Measurements from ENCODE around the gene TANC2. TPM values are rescaled to one million over a fixed set of nuclear protein-coding genes. Genes with fewer than 3 reads are reported as not detected.

The TANC2 gene
- total and polyA plus RNA-seq, 2 donors (not counting 1 experiment from before 2014, with no cell fraction given) = 7.2 to 41.9 TPM

DNA sequence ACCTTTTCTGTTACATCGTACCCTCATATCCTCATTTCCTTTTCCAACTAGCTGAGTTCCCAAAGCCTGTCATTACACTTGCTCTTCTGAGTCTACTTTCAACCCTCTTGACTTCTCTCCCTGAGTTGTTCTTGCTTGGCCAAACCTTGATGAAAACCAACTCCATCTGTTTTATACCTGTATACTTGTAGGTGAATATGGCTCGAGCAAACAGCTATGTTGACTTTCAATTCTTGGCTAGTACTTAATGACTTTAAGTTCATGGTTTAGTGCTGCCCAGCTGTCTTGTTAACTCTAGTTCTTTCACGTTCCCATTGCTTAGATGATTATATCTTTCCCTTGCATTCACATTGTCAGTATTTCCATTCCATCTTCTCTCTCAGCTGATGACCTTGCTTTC lies 14.8 kb downstream of the TANC2 start:
- H3K4me1 ChIP-seq (ENCODE audit: control insufficient read depth, extremely low read depth, insufficient read depth, low read length) = no peaks in the 10 kb centered on the region
- no peak overlapping the region for H3K4me2 ChIP-seq (ENCODE audit: extremely low read depth, insufficient read depth, low read length)
- no peak overlapping the region for H2AFZ ChIP-seq (ENCODE audit: low read length)
- H3K4me3 ChIP-seq (replicated peaks in 1 of 4; ENCODE audit: control extremely low read depth in 1 of 4, insufficient read depth in 1 of 4, low read depth in 3 of 4, low read length in 4 of 4) = no peak overlapping the region
- H3K27me3 ChIP-seq (ENCODE audit: control insufficient read depth, insufficient read depth, low read length) = no peaks in the 10 kb centered on the region
- no peak overlapping the region for H3K27ac ChIP-seq (ENCODE audit: insufficient read depth, low read length)
- TF ChIP-seq, protein P1, sequence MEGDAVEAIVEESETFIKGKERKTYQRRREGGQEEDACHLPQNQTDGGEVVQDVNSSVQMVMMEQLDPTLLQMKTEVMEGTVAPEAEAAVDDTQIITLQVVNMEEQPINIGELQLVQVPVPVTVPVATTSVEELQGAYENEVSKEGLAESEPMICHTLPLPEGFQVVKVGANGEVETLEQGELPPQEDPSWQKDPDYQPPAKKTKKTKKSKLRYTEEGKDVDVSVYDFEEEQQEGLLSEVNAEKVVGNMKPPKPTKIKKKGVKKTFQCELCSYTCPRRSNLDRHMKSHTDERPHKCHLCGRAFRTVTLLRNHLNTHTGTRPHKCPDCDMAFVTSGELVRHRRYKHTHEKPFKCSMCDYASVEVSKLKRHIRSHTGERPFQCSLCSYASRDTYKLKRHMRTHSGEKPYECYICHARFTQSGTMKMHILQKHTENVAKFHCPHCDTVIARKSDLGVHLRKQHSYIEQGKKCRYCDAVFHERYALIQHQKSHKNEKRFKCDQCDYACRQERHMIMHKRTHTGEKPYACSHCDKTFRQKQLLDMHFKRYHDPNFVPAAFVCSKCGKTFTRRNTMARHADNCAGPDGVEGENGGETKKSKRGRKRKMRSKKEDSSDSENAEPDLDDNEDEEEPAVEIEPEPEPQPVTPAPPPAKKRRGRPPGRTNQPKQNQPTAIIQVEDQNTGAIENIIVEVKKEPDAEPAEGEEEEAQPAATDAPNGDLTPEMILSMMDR (conservative IDR thresholded peaks at IDR 0.05 in 1 of 2, IDR thresholded peaks at IDR 0.05 in 1 of 2; ENCODE audit: low read depth in 1 of 2, low read length in 2 of 2) = no peak
- no peak for TF ChIP-seq EZH2 (IDR thresholded peaks at IDR 0.05; ENCODE audit: low read length, missing control alignments)
- peaks cover 32% of the 10 kb centered on the region for H3K79me2 ChIP-seq (ENCODE audit: control insufficient read depth, insufficient read depth, low read length)
- H3K36me3 ChIP-seq (ENCODE audit: control insufficient read depth, insufficient read depth, low read length) = no peaks in the 10 kb centered on the region
- DNase-seq (ENCODE audit: low read depth in 2 of 2) = no peak
- no peak overlapping the region for H3K9ac ChIP-seq (ENCODE audit: insufficient read depth, low read length)
- no peaks in the 10 kb centered on the region for H4K20me1 ChIP-seq (ENCODE audit: control insufficient read depth, extremely low read depth, insufficient read depth, low read length)
- no peaks in the 10 kb centered on the region for H3K9me3 ChIP-seq (ENCODE audit: control insufficient read depth, insufficient read depth, low read depth, low read length)

DNA sequence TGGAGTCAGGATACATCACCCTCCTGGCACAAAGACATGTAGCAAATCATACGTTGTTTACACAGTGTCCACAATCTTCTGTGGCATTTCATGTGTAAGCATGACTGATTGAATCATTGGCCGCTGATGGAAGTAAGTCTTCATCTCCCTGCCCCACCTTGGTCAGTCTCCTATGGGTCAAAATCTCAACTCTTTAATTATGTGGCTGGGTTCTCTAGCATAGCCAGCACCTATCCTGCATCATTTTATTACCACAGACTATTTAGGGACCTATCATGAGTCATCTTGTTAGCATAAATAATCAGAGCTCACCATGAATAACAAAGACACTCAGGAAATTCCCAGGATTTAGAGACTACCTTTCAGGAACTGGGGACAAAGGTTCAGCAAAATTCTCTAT lies 15.9 kb downstream of the TANC2 start:
- peak in 1 of 2 donors; percentile 66 for DNase-seq (ENCODE audit: low read depth in 2 of 2)
- no peaks in the 10 kb centered on the region for H3K27me3 ChIP-seq (ENCODE audit: control insufficient read depth, insufficient read depth, low read length)
- H3K79me2 ChIP-seq (ENCODE audit: control insufficient read depth, insufficient read depth, low read length) = peaks cover 40% of the 10 kb centered on the region
- H2AFZ ChIP-seq (ENCODE audit: low read length) = no peak overlapping the region
- H3K9me3 ChIP-seq (ENCODE audit: control insufficient read depth, insufficient read depth, low read depth, low read length) = no peaks in the 10 kb centered on the region
- TF ChIP-seq EZH2 (IDR thresholded peaks at IDR 0.05; ENCODE audit: low read length, missing control alignments) = no peak
- TF ChIP-seq, protein P1 (conservative IDR thresholded peaks at IDR 0.05 in 1 of 2, IDR thresholded peaks at IDR 0.05 in 1 of 2; ENCODE audit: low read depth in 1 of 2, low read length in 2 of 2) = no peak
- H3K4me3 ChIP-seq (replicated peaks in 1 of 4; ENCODE audit: control extremely low read depth in 1 of 4, insufficient read depth in 1 of 4, low read depth in 3 of 4, low read length in 4 of 4) = no peak overlapping the region
- no peaks in the 10 kb centered on the region for H3K36me3 ChIP-seq (ENCODE audit: control insufficient read depth, insufficient read depth, low read length)
- no peak overlapping the region for H3K4me2 ChIP-seq (ENCODE audit: extremely low read depth, insufficient read depth, low read length)
- no peak overlapping the region for H3K27ac ChIP-seq (ENCODE audit: insufficient read depth, low read length)
- no peaks in the 10 kb centered on the region for H4K20me1 ChIP-seq (ENCODE audit: control insufficient read depth, extremely low read depth, insufficient read depth, low read length)
- no peak overlapping the region for H3K9ac ChIP-seq (ENCODE audit: insufficient read depth, low read length)
- no peaks in the 10 kb centered on the region for H3K4me1 ChIP-seq (ENCODE audit: control insufficient read depth, extremely low read depth, insufficient read depth, low read length)

DNA sequence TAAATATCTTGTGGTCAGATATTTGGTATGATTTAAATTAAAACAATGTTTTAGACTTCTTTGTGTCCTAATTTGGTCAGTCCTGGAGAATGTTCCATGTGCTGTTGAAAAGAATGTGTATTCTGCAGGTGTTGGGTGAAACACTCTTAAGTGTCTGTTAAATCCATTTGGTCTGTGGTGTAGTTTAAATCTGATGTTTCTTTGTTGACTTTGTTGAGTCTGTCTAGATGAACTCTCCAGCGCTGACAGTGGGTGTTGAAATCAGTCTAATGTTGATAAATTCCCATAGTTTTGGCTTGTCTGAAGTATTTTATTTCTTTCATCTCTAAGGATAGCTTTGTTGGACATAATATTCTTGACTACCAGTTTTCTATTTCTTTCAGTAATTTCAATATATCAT lies 18.8 kb downstream of the TANC2 start:
- Histone ChIP-seq H4K20me1 (ENCODE audit: control insufficient read depth, extremely low read depth, insufficient read depth, low read length) (no peaks in the 10 kb centered on the region), H3K27me3 (ENCODE audit: control insufficient read depth, insufficient read depth, low read length) (no peaks in the 10 kb centered on the region), H3K9ac (ENCODE audit: insufficient read depth, low read length) (no peak overlapping the region), H3K4me2 (ENCODE audit: extremely low read depth, insufficient read depth, low read length) (no peak overlapping the region), H2AFZ (ENCODE audit: low read length) (no peak overlapping the region), H3K4me3 (replicated peaks in 1 of 4; ENCODE audit: control extremely low read depth in 1 of 4, insufficient read depth in 1 of 4, low read depth in 3 of 4, low read length in 4 of 4) (no peak overlapping the region), H3K79me2 (ENCODE audit: control insufficient read depth, insufficient read depth, low read length) (peaks cover 42% of the 10 kb centered on the region), H3K4me1 (ENCODE audit: control insufficient read depth, extremely low read depth, insufficient read depth, low read length) (no peaks in the 10 kb centered on the region), H3K9me3 (ENCODE audit: control insufficient read depth, insufficient read depth, low read depth, low read length) (no peaks in the 10 kb centered on the region), H3K36me3 (ENCODE audit: control insufficient read depth, insufficient read depth, low read length) (no peaks in the 10 kb centered on the region), H3K27ac (ENCODE audit: insufficient read depth, low read length) (no peak overlapping the region)
- peak in 1 of 2 donors; percentile 50 for DNase-seq (ENCODE audit: low read depth in 2 of 2)
- TF ChIP-seq, protein P1 (conservative IDR thresholded peaks at IDR 0.05 in 1 of 2, IDR thresholded peaks at IDR 0.05 in 1 of 2; ENCODE audit: low read depth in 1 of 2, low read length in 2 of 2) = no peak
- TF ChIP-seq EZH2 (IDR thresholded peaks at IDR 0.05; ENCODE audit: low read length, missing control alignments) = no peak
